Measurements from ENCODE around the gene CRIP3. TPM values are rescaled to one million over a fixed set of nuclear protein-coding genes. Genes with fewer than 3 reads are reported as not detected.
"Not testable (repeated sequence)": the region's sequence is repeated elsewhere in the genome, so short reads cannot be mapped to it uniquely, and the experiment has no call there.

The CRIP3 gene
- total and polyA plus RNA-seq, 2 donors (not counting 3 experiments of a cell fraction or from before 2014, with no cell fraction given): not detected

DNA sequence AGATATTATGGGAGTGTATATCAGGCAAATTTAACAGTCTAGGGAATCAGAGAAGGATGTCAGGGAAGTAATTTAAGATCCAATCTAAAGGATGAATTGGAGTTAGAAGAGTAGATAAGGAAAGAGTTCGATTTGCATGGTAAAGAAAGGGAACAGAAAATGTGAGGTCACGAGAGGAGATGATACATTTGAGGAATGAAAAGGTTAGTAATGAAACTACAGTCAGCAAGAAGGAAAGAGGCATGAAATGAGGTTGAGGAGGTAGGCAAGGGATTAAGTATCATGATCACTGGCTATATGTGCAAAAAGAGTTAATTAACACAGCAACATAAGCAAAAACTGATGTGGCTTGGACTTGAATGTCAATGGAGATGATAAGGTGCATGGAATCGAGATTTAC, 38.4 kb upstream of the CRIP3 start:
- dilution Hi-C loops (cut with MboI; ENCODE audit: extremely low pct_ligation_motif_present, low sequenced_read_pairs): no loop called here
- POLR2A ChIA-PET: no interaction called here

DNA sequence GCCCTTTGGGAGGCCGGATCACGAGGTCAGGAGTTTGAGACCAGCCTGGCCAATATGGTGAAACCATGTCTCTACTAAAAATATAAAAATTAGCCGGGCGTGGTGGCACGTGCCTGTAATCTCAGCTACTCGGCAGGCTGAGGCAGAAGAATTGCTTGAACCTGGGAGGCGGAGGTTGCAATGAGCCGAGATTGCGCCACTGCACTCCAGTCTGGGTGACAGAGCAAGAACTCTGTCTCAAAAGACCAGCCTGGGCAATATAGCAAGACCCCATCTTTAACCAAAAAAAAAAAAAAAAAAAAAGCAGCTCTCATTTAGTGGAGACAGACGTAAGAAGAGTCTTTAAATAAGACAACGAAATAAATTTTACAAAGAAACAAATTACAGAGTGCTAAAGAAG, 37.6 kb upstream of the CRIP3 start:
- dilution Hi-C loops (cut with MboI; ENCODE audit: extremely low pct_ligation_motif_present, low sequenced_read_pairs); BruUV-seq (replicated peaks): not testable (repeated sequence)
- CTCF ChIA-PET: interaction anchor here (0.6 kb wide), 1 partner anchor 157 kb away, joined by 3 read pairs; no protein-coding TSS in a partner anchor

More for the DNA sequence above, 38.4 kb upstream of the CRIP3 start:
- peaks cover 5 to 6% of the 10 kb centered on the region in 2 experiments for H3K36me3 ChIP-seq (ENCODE audit: control insufficient read depth in 2 of 2, extremely low read depth in 1 of 2, insufficient read depth in 2 of 2, low read length in 2 of 2)
- no peaks in the 10 kb centered on the region for H3K4me1 ChIP-seq (ENCODE audit: control insufficient read depth, extremely low read depth, insufficient read depth, low read length)
- TF ChIP-seq FOS (IDR thresholded peaks at IDR 0.05; ENCODE audit: borderline replicate concordance, insufficient read depth, low read length): no peak
- no peak for TF ChIP-seq POLR2AphosphoS5 (IDR thresholded peaks at IDR 0.05; ENCODE audit: insufficient read depth, low read depth, low read length)
- no peak for TF ChIP-seq GATA2 (IDR thresholded peaks at IDR 0.05; ENCODE audit: insufficient read depth, insufficient read length, low read depth, low read length)
- TF ChIP-seq, protein P1, sequence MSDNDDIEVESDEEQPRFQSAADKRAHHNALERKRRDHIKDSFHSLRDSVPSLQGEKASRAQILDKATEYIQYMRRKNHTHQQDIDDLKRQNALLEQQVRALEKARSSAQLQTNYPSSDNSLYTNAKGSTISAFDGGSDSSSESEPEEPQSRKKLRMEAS (IDR thresholded peaks at IDR 0.05; ENCODE audit: insufficient read depth, insufficient read length): no peak
- TF ChIP-seq, protein P2, sequence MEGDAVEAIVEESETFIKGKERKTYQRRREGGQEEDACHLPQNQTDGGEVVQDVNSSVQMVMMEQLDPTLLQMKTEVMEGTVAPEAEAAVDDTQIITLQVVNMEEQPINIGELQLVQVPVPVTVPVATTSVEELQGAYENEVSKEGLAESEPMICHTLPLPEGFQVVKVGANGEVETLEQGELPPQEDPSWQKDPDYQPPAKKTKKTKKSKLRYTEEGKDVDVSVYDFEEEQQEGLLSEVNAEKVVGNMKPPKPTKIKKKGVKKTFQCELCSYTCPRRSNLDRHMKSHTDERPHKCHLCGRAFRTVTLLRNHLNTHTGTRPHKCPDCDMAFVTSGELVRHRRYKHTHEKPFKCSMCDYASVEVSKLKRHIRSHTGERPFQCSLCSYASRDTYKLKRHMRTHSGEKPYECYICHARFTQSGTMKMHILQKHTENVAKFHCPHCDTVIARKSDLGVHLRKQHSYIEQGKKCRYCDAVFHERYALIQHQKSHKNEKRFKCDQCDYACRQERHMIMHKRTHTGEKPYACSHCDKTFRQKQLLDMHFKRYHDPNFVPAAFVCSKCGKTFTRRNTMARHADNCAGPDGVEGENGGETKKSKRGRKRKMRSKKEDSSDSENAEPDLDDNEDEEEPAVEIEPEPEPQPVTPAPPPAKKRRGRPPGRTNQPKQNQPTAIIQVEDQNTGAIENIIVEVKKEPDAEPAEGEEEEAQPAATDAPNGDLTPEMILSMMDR (IDR thresholded peaks at IDR 0.05; ENCODE audit: extremely low read depth in 1 of 2, insufficient read depth in 1 of 2, low read depth in 1 of 2, low read length in 2 of 2): no peak
- no peak for TF ChIP-seq POLR2A (IDR thresholded peaks at IDR 0.05; ENCODE audit: low read depth, low read length)
- no peak for TF ChIP-seq EZH2 (IDR thresholded peaks at IDR 0.05; ENCODE audit: borderline replicate concordance, low read depth, low read length, severe bottlenecking)
- TF ChIP-seq JUN (IDR thresholded peaks at IDR 0.05; ENCODE audit: borderline replicate concordance, insufficient read depth, insufficient read length, low read depth): no peak
- no peak for TF ChIP-seq MYC (IDR thresholded peaks at IDR 0.05; ENCODE audit: low read depth, low read length)
- H3K9me3 ChIP-seq (replicated peaks; ENCODE audit: control insufficient read depth, insufficient read depth, low read length): no peaks in the 10 kb centered on the region
- DNase-seq (ENCODE audit: low read depth, low spot score): no peak
- no peaks in the 10 kb centered on the region for H4K20me1 ChIP-seq (replicated peaks; ENCODE audit: control insufficient read depth, extremely low read depth, insufficient read depth, low read length)
- H3K9ac ChIP-seq (replicated peaks; ENCODE audit: extremely low read depth, insufficient read depth, low read length): no peak overlapping the region
- no peaks in the 10 kb centered on the region for H3K9me1 ChIP-seq (replicated peaks; ENCODE audit: control insufficient read depth, extremely low read depth, insufficient read depth, low read length)
- intact Hi-C loops (cut with micrococcal nuclease): no loop called here
- H3K4me2 ChIP-seq (ENCODE audit: insufficient read depth, low read length): no peak overlapping the region
- H2AFZ ChIP-seq (ENCODE audit: low read depth, low read length): no peak overlapping the region
- no peak overlapping the region for H3K4me3 ChIP-seq (replicated peaks in 1 of 3; ENCODE audit: insufficient read depth in 1 of 3, low read depth in 1 of 3, low read length in 3 of 3)
- no peak overlapping the region for H3K27ac ChIP-seq (ENCODE audit: insufficient read depth, low read depth, low read length)
- no peak for FAIRE-seq
- no peaks in the 10 kb centered on the region for H3K79me2 ChIP-seq (ENCODE audit: control insufficient read depth, insufficient read depth, low read length)
- no TSS peak for BruUV-seq (replicated peaks)
- H3K27me3 ChIP-seq (ENCODE audit: control insufficient read depth in 2 of 2, insufficient read depth in 2 of 2, low read length in 2 of 2): no peaks in the 10 kb centered on the region
- CTCF ChIA-PET: interaction anchor here (0.6 kb wide), 1 partner anchor 156 kb away, joined by 3 read pairs; no protein-coding TSS in a partner anchor

More for the DNA sequence above, 37.6 kb upstream of the CRIP3 start:
- H3K27ac ChIP-seq (ENCODE audit: insufficient read depth, low read depth, low read length); H4K20me1 ChIP-seq (replicated peaks; ENCODE audit: control insufficient read depth, extremely low read depth, insufficient read depth, low read length); H3K36me3 ChIP-seq (ENCODE audit: control insufficient read depth in 2 of 2, extremely low read depth in 1 of 2, insufficient read depth in 2 of 2, low read length in 2 of 2); H3K9me3 ChIP-seq (replicated peaks; ENCODE audit: control insufficient read depth, insufficient read depth, low read length); H3K27me3 ChIP-seq (ENCODE audit: control insufficient read depth in 2 of 2, insufficient read depth in 2 of 2, low read length in 2 of 2); H3K4me1 ChIP-seq (ENCODE audit: control insufficient read depth, extremely low read depth, insufficient read depth, low read length); H3K9ac ChIP-seq (replicated peaks; ENCODE audit: extremely low read depth, insufficient read depth, low read length); H3K9me1 ChIP-seq (replicated peaks; ENCODE audit: control insufficient read depth, extremely low read depth, insufficient read depth, low read length); H3K4me3 ChIP-seq (replicated peaks in 1 of 3; ENCODE audit: insufficient read depth in 1 of 3, low read depth in 1 of 3, low read length in 3 of 3); DNase-seq (ENCODE audit: low read depth, low spot score); H2AFZ ChIP-seq (ENCODE audit: low read depth, low read length); FAIRE-seq; H3K4me2 ChIP-seq (ENCODE audit: insufficient read depth, low read length); intact Hi-C loops (cut with micrococcal nuclease); H3K79me2 ChIP-seq (ENCODE audit: control insufficient read depth, insufficient read depth, low read length): not testable (repeated sequence)
- POLR2A ChIA-PET: interaction anchor here (0.5 kb wide), 1 partner anchor 154 kb away, joined by 11 read pairs; no protein-coding TSS in a partner anchor
